Neural crest cell (in vitro differentiated cells): ENCODE results near the gene CIC. TPM values are rescaled to one million over a fixed set of nuclear protein-coding genes. Genes with fewer than 3 reads are reported as not detected.
A peak's percentile ranks its signal among the peaks of the same experiment; 100 is the strongest.

Experiments
- DNase-seq: peaks from one replicate; pipeline ENCODE4 v3.0.0; 2021; ENCODE audit warnings: low read depth, mixed read lengths, low spot score
- H3K27ac Mint-ChIP-seq: one replicate; pipeline ENCODE4 v1.8.0; 2021; ENCODE audit warnings: mild to moderate bottlenecking, mixed read lengths; ENCODE audit not compliant: unreplicated experiment
- H3K27me3 Mint-ChIP-seq: 2 replicates; pipeline ENCODE4 v1.8.0; 2021; ENCODE audit warnings: low read depth, mild to moderate bottlenecking, mixed read lengths
- H3K36me3 Mint-ChIP-seq: 2 replicates; pipeline ENCODE4 v1.8.0; 2021; ENCODE audit warnings: low read depth, mild to moderate bottlenecking, mixed read lengths
- H3K4me1 Mint-ChIP-seq: 2 replicates; pipeline ENCODE4 v1.8.0; 2021; ENCODE audit warnings: mixed read lengths
- H3K4me3 Mint-ChIP-seq: one replicate; pipeline ENCODE4 v1.8.0; 2021; ENCODE audit warnings: mild to moderate bottlenecking, mixed read lengths
- H3K9me3 Mint-ChIP-seq: 2 replicates; pipeline ENCODE4 v1.8.0; 2021; ENCODE audit warnings: mixed read lengths
- CTCF ChIP-seq: fragments of 200-600 bp; sonication (generic); conservative IDR thresholded peaks from 2 replicates; pipeline ENCODE4 v1.5.0; 2021; ENCODE audit warnings: antibody characterized with exemption, mild to moderate bottlenecking
- total RNA-seq: library from RNA; stranded (reverse); gene quantifications from 2 replicates; pipeline ENCODE4 v1.2.1, GENCODE V29; 2021

The CIC gene
- total RNA-seq, 1 donor from 2014 or later, result 93.4 TPM

GRCh38 chr19:42313096-42313839, 44.2 kb downstream of the CIC start, which contains the start of gene TMEM145:
Gene TMEM145, plus strand, starts transcription at chr19:42313309. Its CDS starts 68 bp downstream, at chr19:42313377.
- no peaks in the 10 kb centered on the region for H3K36me3 Mint-ChIP-seq
- no peaks in the 10 kb centered on the region for H3K9me3 Mint-ChIP-seq
- TF ChIP-seq CTCF, result peak; percentile 37
- no peak within 1 kb of the TSS for H3K27ac Mint-ChIP-seq
- peak within 1 kb of the TSS; percentile 76 for H3K4me3 Mint-ChIP-seq
- DNase-seq, result peak; percentile 49
- peaks cover 21% of the 10 kb centered on the region for H3K27me3 Mint-ChIP-seq
- H3K4me1 Mint-ChIP-seq, result peaks cover 27% of the 10 kb centered on the region

GRCh38 chr19:42313840-42314755, 45.0 kb downstream of the CIC start:
- H3K36me3 Mint-ChIP-seq, result no peaks in the 10 kb centered on the region
- DNase-seq, result no peak
- H3K4me3 Mint-ChIP-seq, result peak overlapping the region; percentile 76
- H3K27me3 Mint-ChIP-seq, result peaks cover 21% of the 10 kb centered on the region
- no peak for TF ChIP-seq CTCF
- no peaks in the 10 kb centered on the region for H3K9me3 Mint-ChIP-seq
- H3K27ac Mint-ChIP-seq, result no peak overlapping the region
- H3K4me1 Mint-ChIP-seq, result peaks cover 27% of the 10 kb centered on the region

- peaks cover 27% of the 10 kb centered on the region for H3K4me1 Mint-ChIP-seq
- H3K36me3 Mint-ChIP-seq, result no peaks in the 10 kb centered on the region
- peak overlapping the region; percentile 53 for H3K4me3 Mint-ChIP-seq
- H3K9me3 Mint-ChIP-seq, result no peaks in the 10 kb centered on the region
- DNase-seq, result no peak
- H3K27me3 Mint-ChIP-seq, result peaks cover 22% of the 10 kb centered on the region
- no peak for TF ChIP-seq CTCF
- H3K27ac Mint-ChIP-seq, result no peak overlapping the region
These were observed 46.0 kb downstream of the CIC start for GRCh38 chr19:42315024-42315423.

- no peaks in the 10 kb centered on the region for H3K36me3 Mint-ChIP-seq
- TF ChIP-seq CTCF, result no peak
- H3K4me3 Mint-ChIP-seq, result peak overlapping the region; percentile 39
- H3K27ac Mint-ChIP-seq, result no peak overlapping the region
- peaks cover 27% of the 10 kb centered on the region for H3K4me1 Mint-ChIP-seq
- DNase-seq, result no peak
- H3K27me3 Mint-ChIP-seq, result peaks cover 37% of the 10 kb centered on the region
- no peaks in the 10 kb centered on the region for H3K9me3 Mint-ChIP-seq
These were observed 47.5 kb downstream of the CIC start for GRCh38 chr19:42316223-42317211.

GRCh38 chr19:42317535-42317934, 48.5 kb downstream of the CIC start:
- no peaks in the 10 kb centered on the region for H3K9me3 Mint-ChIP-seq
- peaks cover 20% of the 10 kb centered on the region for H3K4me1 Mint-ChIP-seq
- TF ChIP-seq CTCF, result no peak
- H3K27ac Mint-ChIP-seq, result no peak overlapping the region
- peaks cover 47% of the 10 kb centered on the region for H3K27me3 Mint-ChIP-seq
- no peaks in the 10 kb centered on the region for H3K36me3 Mint-ChIP-seq
- no peak for DNase-seq
- no peak overlapping the region for H3K4me3 Mint-ChIP-seq
